HG02884 (cell line): ENCODE data around the gene NTRK3.

Source experiments
- ATAC-seq: cut with Tn5 transposase; IDR thresholded peaks from one replicate; pipeline ENCODE4 v1.9.1; 2021; ENCODE audit warnings: mild to moderate bottlenecking, moderate library complexity; ENCODE audit not compliant: unreplicated experiment

Gene NTRK3

GRCh38 chr15:87906444-87906843, 350.1 kb downstream of the NTRK3 start:
- ATAC-seq = no peak

GRCh38 chr15:87902772-87903426, 353.6 kb downstream of the NTRK3 start:
- ATAC-seq = no peak

- ATAC-seq = no peak
Measured at GRCh38 chr15:87901926-87902690, 354.4 kb downstream of the NTRK3 start.

GRCh38 chr15:87901008-87901407, 355.5 kb downstream of the NTRK3 start:
- ATAC-seq = no peak

- ATAC-seq = no peak
Measured at GRCh38 chr15:87896936-87897335, 359.6 kb downstream of the NTRK3 start.

GRCh38 chr15:87887177-87887576, 369.4 kb downstream of the NTRK3 start:
- ATAC-seq = no peak

GRCh38 chr15:87881026-87881425, 375.5 kb downstream of the NTRK3 start:
- no peak for ATAC-seq

GRCh38 chr15:87877822-87878542, 378.6 kb downstream of the NTRK3 start:
- ATAC-seq = no peak

GRCh38 chr15:87877114-87877810, 379.3 kb downstream of the NTRK3 start:
- no peak for ATAC-seq

GRCh38 chr15:87874896-87875711, 381.4 kb downstream of the NTRK3 start:
- no peak for ATAC-seq

GRCh38 chr15:87873516-87873915, 383.0 kb downstream of the NTRK3 start:
- no peak for ATAC-seq

- ATAC-seq = no peak
Measured at GRCh38 chr15:87871731-87872320, 384.7 kb downstream of the NTRK3 start.

GRCh38 chr15:87871258-87871681, 385.3 kb downstream of the NTRK3 start:
- ATAC-seq = no peak

- no peak for ATAC-seq
Measured at GRCh38 chr15:87866961-87867360, 389.6 kb downstream of the NTRK3 start.

GRCh38 chr15:87863152-87863551, 393.4 kb downstream of the NTRK3 start:
- ATAC-seq = no peak

GRCh38 chr15:87860743-87861142, 395.8 kb downstream of the NTRK3 start:
- ATAC-seq = no peak

GRCh38 chr15:87858651-87859050, 397.9 kb downstream of the NTRK3 start:
- ATAC-seq = no peak

GRCh38 chr15:87851497-87851896, 405.0 kb downstream of the NTRK3 start:
- ATAC-seq = no peak

GRCh38 chr15:87850916-87851315, 405.6 kb downstream of the NTRK3 start:
- ATAC-seq = no peak

- ATAC-seq = no peak
Measured at GRCh38 chr15:87849181-87849580, 407.4 kb downstream of the NTRK3 start.
